Posterior vena cava (tissue), 2 donors: ENCODE data around the gene EEF2. TPM values are rescaled to one million over a fixed set of nuclear protein-coding genes. Genes with fewer than 3 reads are reported as not detected.

Experiments used
- DNase-seq: peaks from one replicate; pipeline ENCODE4 v3.0.0-alpha.2; 2020; ENCODE audit warnings: low spot score
- intact Hi-C, 2 donors: fragments of 100-400 bp; cut with DNase I; formaldehyde crosslinking; loops; one replicate each; pipeline versions ENCODE4 v1.14.1 to v1.14.2; 2022 to 2023
- total RNA-seq, 2 donors: library from RNA; stranded (reverse); fragmentation: NEBNext Ultra II Directional; extraction: Animal tissue kit (Norgen Biotek cat#: 25700); gene quantifications; one replicate each; pipeline ENCODE4 v1.2.1, GENCODE V29; 2021
- donor health status: DM: yes; HTN: yes; CAD: no.
- donor health status: DM: yes; HTN: yes; CAD: no.

EEF2 gene
- total RNA-seq, 2 donors from 2014 or later = 1,536 to 1,555 TPM

GRCh38 chr19:3987619-3988371 lies 2.5 kb upstream of the EEF2 start:
- peak; percentile 96 for DNase-seq
- intact Hi-C loops = loop anchor here (5.0 to 10.0 kb wide), 2 partner anchors 215 to 217 kb away; no protein-coding TSS in a partner anchor

DNA sequence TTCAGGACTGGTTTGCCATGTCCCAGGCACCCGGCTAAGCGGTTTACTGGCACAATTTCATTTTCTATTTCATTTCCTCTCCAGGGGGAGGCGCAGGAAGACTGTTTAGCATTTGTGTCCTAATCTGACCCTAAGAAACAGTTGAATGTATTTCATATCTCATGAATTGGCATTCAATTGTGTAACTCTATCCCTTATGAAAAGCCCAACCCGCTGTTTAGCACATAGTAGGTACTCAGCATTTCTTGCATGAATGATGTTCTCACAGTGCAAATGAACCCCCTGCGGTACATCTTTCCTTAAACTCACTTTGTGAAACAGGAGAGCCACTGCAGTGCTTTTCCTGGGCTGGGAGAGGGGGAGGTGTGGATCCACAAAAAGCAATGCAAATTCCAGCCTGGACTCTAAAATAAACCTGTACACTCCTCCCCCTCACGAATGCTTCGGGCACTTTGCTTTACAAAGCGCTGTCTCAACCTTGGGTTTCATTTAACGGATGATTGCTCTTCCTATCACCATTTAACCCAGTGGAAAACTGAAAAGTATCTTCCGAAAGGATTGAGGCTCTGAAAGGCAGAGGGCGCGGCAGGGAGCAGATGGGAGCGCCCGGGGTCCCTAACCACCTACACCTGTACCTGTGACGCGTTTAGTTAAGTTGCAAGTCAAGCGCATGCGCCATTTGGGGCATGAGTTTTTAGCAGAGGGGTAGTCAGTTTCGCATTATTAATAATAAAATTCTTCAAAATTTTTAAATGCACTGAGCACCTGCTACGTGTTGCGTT lies 1.2 kb upstream of the EEF2 start:
- DNase-seq = no peak
- intact Hi-C loops = loop anchor here (5.0 to 10.0 kb wide), 2 partner anchors 216 to 218 kb away; no protein-coding TSS in a partner anchor

- no peak for DNase-seq
Observed at GRCh38 chr19:3985643-3986259, 488 bp upstream of the EEF2 start.

GRCh38 chr19:3984584-3984907 lies 717 bp downstream of the EEF2 start:
- DNase-seq = no peak
- intact Hi-C loops = loop anchor here in 1 of 2 donors (10.0 kb wide), 1 partner anchor 220 kb away; no protein-coding TSS in a partner anchor

More at GRCh38 chr19:3985643-3986259, 488 bp upstream of the EEF2 start:
- intact Hi-C loops = loop anchor here (5.0 to 10.0 kb wide), 2 partner anchors 217 to 219 kb away; no protein-coding TSS in a partner anchor

DNA sequence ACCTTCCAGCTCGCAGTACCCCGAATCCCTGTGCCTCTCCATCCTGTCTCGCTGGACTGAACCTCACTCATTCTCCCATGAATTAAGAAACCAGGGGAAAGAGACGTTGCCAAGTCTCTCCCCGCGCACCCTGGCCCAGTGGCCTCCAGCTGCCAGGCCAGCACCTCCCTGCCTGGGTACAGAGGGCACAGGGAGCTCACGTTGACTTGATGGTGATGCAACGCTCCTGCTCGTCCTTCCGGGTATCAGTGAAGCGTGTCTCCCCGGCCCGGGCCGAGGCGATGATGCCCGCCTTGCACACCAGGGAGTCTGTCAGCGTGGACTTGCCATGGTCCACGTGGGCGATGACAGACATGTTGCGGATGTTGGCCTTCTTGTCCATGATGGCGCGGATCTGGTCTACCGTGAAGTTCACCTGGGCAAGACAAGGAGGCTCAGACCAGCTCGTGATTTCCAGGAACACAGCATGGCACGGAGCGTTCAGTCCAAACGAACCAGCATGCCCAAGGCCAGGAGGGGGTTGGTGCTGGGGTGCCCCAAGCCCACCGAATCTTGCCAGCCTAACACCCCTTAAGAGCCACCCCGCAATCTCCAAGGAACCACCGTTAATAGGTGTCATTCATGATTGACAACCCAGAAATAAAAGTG lies 1.2 kb downstream of the EEF2 start:
- intact Hi-C loops = loop anchor here in 1 of 2 donors (10.0 kb wide), 1 partner anchor 221 kb away; no protein-coding TSS in a partner anchor
- no peak for DNase-seq

GRCh38 chr19:3983542-3983914 lies 1.7 kb downstream of the EEF2 start:
- no peak for DNase-seq
- intact Hi-C loops = loop anchor here in 1 of 2 donors (10.0 kb wide), 1 partner anchor 221 kb away; no protein-coding TSS in a partner anchor

- intact Hi-C loops = loop anchor here in 1 of 2 donors (10.0 kb wide), 1 partner anchor 222 kb away; no protein-coding TSS in a partner anchor
- no peak for DNase-seq
Observed at GRCh38 chr19:3982701-3983541, 2.3 kb downstream of the EEF2 start.

DNA sequence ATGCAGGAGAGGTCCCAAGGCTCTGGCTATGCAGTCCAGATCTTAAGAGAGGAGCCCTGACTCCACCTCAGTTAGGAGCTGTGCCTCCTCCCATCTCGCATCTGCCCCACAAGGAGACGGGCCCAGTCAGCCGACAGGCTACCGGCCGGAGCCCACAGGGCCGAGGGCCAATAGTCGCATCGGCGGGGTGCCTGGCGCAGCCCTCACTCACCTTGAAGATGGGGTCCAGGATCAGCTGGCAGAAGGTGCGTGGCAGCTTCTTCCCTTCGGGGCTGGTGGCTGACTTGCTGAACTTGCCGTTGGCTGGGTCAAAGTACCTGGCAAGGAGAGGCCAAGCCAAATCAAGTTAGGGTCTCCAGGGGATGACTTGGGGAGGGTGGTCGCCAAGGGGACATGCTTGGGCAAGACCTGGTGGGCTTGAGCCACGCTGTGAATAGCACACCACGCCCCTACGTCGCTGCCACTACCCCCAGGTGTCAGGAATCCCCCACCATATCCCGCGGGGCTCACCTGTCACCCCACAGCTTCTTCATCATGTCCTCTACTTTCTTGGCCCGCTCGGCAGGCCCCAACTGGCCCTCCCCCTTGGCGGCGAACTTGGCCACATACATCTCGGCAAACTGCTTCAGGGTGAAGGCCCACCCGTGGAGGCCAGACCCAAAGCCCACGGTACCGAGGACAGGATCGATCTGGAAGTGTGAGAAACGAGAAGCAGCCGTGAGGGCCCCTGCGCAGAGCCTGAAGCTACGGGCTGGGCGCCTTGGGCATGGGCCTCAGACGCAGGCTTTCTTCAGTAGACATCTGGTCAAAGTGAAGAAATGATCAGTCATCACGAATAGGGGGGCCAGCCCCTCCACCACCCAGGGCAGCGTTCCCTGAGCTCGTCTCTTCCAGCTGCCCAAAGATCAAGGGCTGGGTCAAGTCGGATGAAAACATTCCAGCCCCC lies 3.3 kb downstream of the EEF2 start:
- no peak for DNase-seq
- intact Hi-C loops = loop anchor here in 1 of 2 donors (10.0 kb wide), 1 partner anchor 223 kb away; no protein-coding TSS in a partner anchor

- DNase-seq = no peak
- intact Hi-C loops = loop anchor here in 1 of 2 donors (10.0 kb wide), 1 partner anchor 223 kb away; no protein-coding TSS in a partner anchor
Observed at GRCh38 chr19:3981373-3981735, 3.9 kb downstream of the EEF2 start.

GRCh38 chr19:3980353-3981251 lies 4.7 kb downstream of the EEF2 start:
- no peak for DNase-seq
- intact Hi-C loops = loop anchor here in 1 of 2 donors (10.0 kb wide), 1 partner anchor 224 kb away; no protein-coding TSS in a partner anchor

GRCh38 chr19:3979674-3980352 lies 5.5 kb downstream of the EEF2 start:
- DNase-seq = no peak
- intact Hi-C loops = loop anchor here in 1 of 2 donors (10.0 kb wide), 1 partner anchor 225 kb away; no protein-coding TSS in a partner anchor

DNA sequence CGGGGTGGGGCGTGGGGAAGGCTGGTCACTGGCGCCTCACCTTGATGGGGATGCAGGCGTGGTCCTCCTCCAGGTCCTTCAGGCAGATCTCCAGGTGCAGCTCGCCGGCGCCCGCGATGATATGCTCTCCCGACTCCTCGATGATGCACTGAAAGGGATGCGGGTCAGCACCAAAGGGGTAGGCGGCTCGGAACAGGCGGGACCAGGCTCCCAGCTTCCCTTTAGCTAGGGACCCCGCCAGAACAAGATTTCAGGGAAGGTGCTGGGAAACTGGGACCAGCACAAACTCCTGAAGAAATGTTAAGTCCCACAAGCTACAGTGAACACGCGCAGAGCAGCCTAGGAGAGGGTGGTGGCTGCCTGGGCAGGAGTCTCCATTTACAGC lies 6.0 kb downstream of the EEF2 start:
- intact Hi-C loops = no loop called here
- DNase-seq = no peak

DNA sequence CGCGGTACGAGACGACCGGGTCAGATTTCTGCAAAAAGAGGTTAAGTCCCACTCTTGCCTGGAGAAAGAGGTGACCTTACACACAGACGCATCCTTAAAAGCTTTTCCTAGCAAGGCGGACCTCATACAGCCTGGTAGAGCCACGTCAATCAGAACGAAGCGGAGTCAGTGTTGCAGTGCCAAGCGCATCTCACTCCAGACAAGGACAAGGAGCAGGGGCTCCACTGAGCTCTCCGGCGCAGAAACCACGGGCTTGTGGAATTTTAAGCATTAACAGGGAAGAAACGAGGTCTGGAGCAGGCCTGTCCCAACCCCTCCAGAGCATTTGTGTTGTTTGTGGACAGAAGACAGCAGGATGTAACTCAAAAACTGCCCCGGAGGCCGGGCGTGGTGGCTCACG lies 7.1 kb downstream of the EEF2 start:
- intact Hi-C loops = no loop called here
- no peak for DNase-seq

- intact Hi-C loops = no loop called here
- DNase-seq = no peak
Observed at GRCh38 chr19:3977242-3978143, 7.8 kb downstream of the EEF2 start.
